ENCODE results near the gene CLASP1.

DNA sequence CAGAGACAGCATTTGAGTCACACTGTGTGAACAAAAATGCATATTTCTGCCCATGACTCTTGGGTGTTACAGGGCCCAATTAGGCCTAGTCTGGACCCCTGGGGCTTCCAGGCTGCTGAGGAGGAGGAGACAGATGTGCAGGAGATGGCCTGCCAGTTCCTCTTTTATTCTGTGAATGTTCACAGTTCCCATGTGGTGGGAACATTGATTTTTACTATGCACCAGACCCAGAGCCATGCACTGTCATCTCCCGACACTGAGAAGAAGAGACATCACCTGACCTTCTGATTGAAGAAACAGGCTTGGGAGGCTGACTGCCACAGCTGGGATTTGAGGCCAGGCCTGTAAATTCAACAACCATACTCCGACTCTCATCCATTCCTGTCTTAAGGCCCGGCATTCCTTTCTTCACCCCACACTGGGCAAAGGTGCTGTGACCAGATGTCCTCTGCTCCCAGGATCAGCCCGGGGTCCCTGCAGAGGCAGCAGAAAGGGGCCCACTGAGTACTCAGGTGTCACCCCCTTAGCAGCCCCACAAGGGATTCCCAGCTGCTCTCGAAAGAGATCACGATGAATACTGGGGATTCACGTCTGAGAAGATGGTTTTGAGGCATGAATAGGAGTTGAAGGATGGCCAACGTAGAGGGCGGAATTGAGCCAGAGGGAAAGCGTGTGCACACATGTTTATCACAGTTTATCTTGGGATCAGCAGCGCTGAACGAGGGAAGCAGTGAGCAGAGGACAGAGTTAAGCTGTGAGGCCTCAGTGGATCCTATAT lies 360.6 kb downstream of the CLASP1 start:
- TF ChIP-seq CTCF (IDR thresholded peaks at IDR 0.05) (no peak), POLR2A (IDR thresholded peaks at IDR 0.05) (no peak)

All from stomach (tissue), 4 donors.